OCI-LY1 (cell line): ENCODE results near the gene SGPP1.
A peak's percentile ranks its signal among the peaks of the same experiment; 100 is the strongest.
"Not testable (repeated sequence)": the region's sequence is repeated elsewhere in the genome, so short reads cannot be mapped to it uniquely, and the experiment has no call there.

ENCODE experiments used
- H2AFZ ChIP-seq: fragments of 200-600 bp; sonication (generic), shearing (Covaris generic); 2 replicates; pipeline ENCODE4 v1.6.0; 2014; ENCODE audit warnings: antibody characterized with exemption, mild to moderate bottlenecking, low read length
- H3F3A ChIP-seq: fragments of 200-600 bp; sonication (generic), shearing (Covaris generic); 2 replicates; pipeline ENCODE4 v1.6.0; 2014; ENCODE audit warnings: mild to moderate bottlenecking, antibody characterized with exemption, low read length, moderate library complexity; ENCODE audit not compliant: insufficient read depth
- H3K27ac ChIP-seq: fragments of 200-600 bp; sonication (generic); 2 replicates; pipeline ENCODE4 v1.5.1; 2014; ENCODE audit warnings: low read length, mixed run types, mild to moderate bottlenecking, low read depth; ENCODE audit not compliant: poor library complexity, severe bottlenecking
- H3K27me3 ChIP-seq: fragments of 200-600 bp; sonication (generic); 2 replicates; pipeline ENCODE4 v1.6.0; 2014; ENCODE audit warnings: antibody characterized with exemption, mild to moderate bottlenecking, low read length, moderate library complexity; ENCODE audit not compliant: insufficient read depth
- H3K36me3 ChIP-seq: fragments of 200-600 bp; sonication (generic); 2 replicates; pipeline ENCODE4 v1.6.1; 2014; ENCODE audit warnings: mild to moderate bottlenecking, antibody characterized with exemption, low read length, moderate library complexity, mixed read lengths; ENCODE audit not compliant: insufficient read depth
- H3K4me1 ChIP-seq: fragments of 200-600 bp; sonication (generic); 2 replicates; pipeline ENCODE4 v1.5.1; 2014; ENCODE audit warnings: mild to moderate bottlenecking, low read length, moderate library complexity; ENCODE audit not compliant: insufficient read depth, severe bottlenecking
- H3K4me2 ChIP-seq: fragments of 200-600 bp; sonication (generic), shearing (Covaris generic); 2 replicates; pipeline ENCODE4 v1.6.1; 2014; ENCODE audit warnings: low read length
- H3K4me3 ChIP-seq: fragments of 200-600 bp; sonication (generic); 2 replicates; pipeline ENCODE4 v1.5.1; 2014; ENCODE audit warnings: low read length, low read depth, mild to moderate bottlenecking, mixed read lengths; ENCODE audit not compliant: poor library complexity, severe bottlenecking
- H3K79me2 ChIP-seq: fragments of 200-600 bp; shearing (Covaris generic); 2 replicates; pipeline ENCODE4 v1.6.1; 2016; ENCODE audit warnings: mixed run types, low read length, mixed read lengths; ENCODE audit not compliant: insufficient read depth
- H3K9ac ChIP-seq: fragments of 200-600 bp; sonication (generic), shearing (Covaris generic); 2 replicates; pipeline ENCODE4 v1.6.1; 2014; ENCODE audit warnings: mild to moderate bottlenecking, low read length, mixed read lengths
- H3K9me2 ChIP-seq: fragments of 200-600 bp; sonication (generic), shearing (Covaris generic); 2 replicates; pipeline ENCODE4 v1.6.1; 2014; ENCODE audit warnings: low read depth, mild to moderate bottlenecking, low read length, mixed read lengths
- H3K9me3 ChIP-seq: fragments of 200-600 bp; shearing (Covaris generic); 2 replicates; pipeline ENCODE4 v1.6.1; 2014; ENCODE audit warnings: low read length, mixed read lengths
- H4K20me1 ChIP-seq: fragments of 200-600 bp; sonication (generic), shearing (Covaris generic); 2 replicates; pipeline ENCODE4 v1.6.0; 2016; ENCODE audit warnings: mild to moderate bottlenecking, low read length; ENCODE audit not compliant: insufficient read depth
- CTCF ChIP-seq: fragments of 200-600 bp; sonication (generic), shearing (Covaris generic); IDR thresholded peaks from 2 replicates; pipeline ENCODE4 v1.5.1; 2017; ENCODE audit warnings: mild to moderate bottlenecking, antibody characterized with exemption, low read length, moderate library complexity, mixed read lengths
- EZH2 ChIP-seq: fragments of 200-600 bp; sonication (generic), shearing (Covaris generic); IDR thresholded peaks from 2 replicates; pipeline ENCODE4 v1.8.0; 2017; ENCODE audit warnings: borderline replicate concordance, mixed run types, mild to moderate bottlenecking, antibody characterized with exemption, low read length, moderate library complexity, mixed read lengths

SGPP1 gene

DNA sequence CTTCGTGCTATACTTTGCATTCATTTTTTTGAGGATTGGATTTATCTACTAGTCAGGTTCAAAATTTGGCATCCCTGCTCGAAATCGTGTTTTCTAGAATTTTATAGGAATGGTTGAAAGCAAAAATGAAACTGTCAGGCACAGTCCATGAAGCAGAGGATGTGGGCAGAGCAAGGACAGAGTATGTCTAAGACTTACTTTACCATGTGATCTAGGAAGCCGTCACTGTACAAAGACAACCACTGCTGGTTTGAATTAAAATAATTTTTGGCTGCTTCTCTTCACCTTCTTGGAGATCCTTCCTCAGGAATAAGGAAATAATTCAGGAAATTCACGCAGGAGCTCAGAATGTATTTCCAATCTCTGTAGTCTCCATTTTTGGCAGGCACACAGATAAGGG lies 31.6 kb upstream of the SGPP1 start:
- no peaks in the 10 kb centered on the region; the same call in none of the 2 replicates for H3F3A ChIP-seq
- H3K27ac ChIP-seq, result peak overlapping the region; percentile 10
- no peak overlapping the region for H3K4me3 ChIP-seq
- no peaks in the 10 kb centered on the region for H3K9me2 ChIP-seq
- peak overlapping the region; percentile 41; the same call in 1 of the 2 replicates for H3K4me2 ChIP-seq
- TF ChIP-seq EZH2 (no peak), CTCF (no peak)
- H4K20me1 ChIP-seq, result no peaks in the 10 kb centered on the region
- H3K79me2 ChIP-seq, result no peaks in the 10 kb centered on the region
- H3K4me1 ChIP-seq, result peaks cover 23% of the 10 kb centered on the region
- peak overlapping the region; percentile 24; the same call in 1 of the 2 replicates for H3K9ac ChIP-seq
- no peaks in the 10 kb centered on the region for H3K36me3 ChIP-seq
- H2AFZ ChIP-seq, result peak overlapping the region; percentile 47
- H3K9me3 ChIP-seq, result no peaks in the 10 kb centered on the region
- H3K27me3 ChIP-seq, result no peaks in the 10 kb centered on the region

GRCh38 chr14:63757211-63757610 lies 29.3 kb upstream of the SGPP1 start:
- H4K20me1 ChIP-seq, result no peaks in the 10 kb centered on the region
- H3K79me2 ChIP-seq, result no peaks in the 10 kb centered on the region
- H3K27me3 ChIP-seq, result no peaks in the 10 kb centered on the region
- H3K27ac ChIP-seq, result no peak overlapping the region
- peaks cover 32% of the 10 kb centered on the region for H3K4me1 ChIP-seq
- no peak overlapping the region for H3K4me3 ChIP-seq
- no peak overlapping the region for H2AFZ ChIP-seq
- H3K9ac ChIP-seq, result no peak overlapping the region
- H3K9me3 ChIP-seq, result no peaks in the 10 kb centered on the region
- H3F3A ChIP-seq, result no peaks in the 10 kb centered on the region; the same call in 1 of the 2 replicates
- H3K4me2 ChIP-seq, result no peak overlapping the region
- no peaks in the 10 kb centered on the region for H3K9me2 ChIP-seq
- TF ChIP-seq CTCF (no peak), EZH2 (no peak)
- no peaks in the 10 kb centered on the region for H3K36me3 ChIP-seq

DNA sequence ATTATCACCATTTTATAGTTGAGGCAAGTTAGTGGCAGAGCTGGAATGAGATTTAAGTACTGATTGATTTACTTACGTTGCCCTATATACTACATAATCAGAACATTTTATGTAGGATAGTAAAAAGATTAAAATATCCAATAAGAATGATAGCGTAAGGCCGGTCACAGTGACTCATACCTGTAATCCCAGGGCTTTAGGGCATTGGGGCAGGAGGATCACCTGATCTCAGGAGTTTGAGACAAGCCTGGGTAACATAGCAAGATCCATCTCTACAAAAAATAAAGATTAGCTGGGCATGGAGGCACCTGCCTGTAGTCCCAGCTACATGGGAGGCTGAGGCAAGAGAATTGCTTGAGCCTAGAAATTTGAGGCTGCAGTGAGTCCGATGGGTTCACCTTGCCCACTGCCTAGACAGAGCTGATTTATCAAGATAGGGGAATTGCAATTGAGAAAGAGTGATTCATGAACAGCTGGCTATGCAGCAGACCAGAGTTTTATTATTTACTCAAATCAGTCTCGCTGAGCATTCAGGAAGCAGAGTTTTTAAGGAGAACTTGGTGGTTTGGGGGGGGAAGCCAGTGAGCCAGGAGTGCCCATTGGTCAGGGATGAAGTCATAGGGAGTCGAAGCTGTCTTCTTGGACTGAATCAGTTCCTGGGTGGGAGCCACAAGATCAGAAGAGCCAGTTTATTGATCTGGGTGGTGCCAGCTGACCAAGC lies 24.7 kb upstream of the SGPP1 start:
- Histone ChIP-seq H4K20me1 (no peaks in the 10 kb centered on the region), H3K9me3 (no peaks in the 10 kb centered on the region), H3K9me2 (no peaks in the 10 kb centered on the region), H2AFZ (no peak overlapping the region), H3K36me3 (no peaks in the 10 kb centered on the region), H3K9ac (no peak overlapping the region), H3K4me1 (peaks cover 41% of the 10 kb centered on the region), H3K4me3 (no peak overlapping the region), H3F3A (no peaks in the 10 kb centered on the region; the same call in 1 of the 2 replicates), H3K4me2 (peak overlapping the region; percentile 25; the same call in 1 of the 2 replicates), H3K27me3 (no peaks in the 10 kb centered on the region), H3K27ac (peak overlapping the region; percentile 38), H3K79me2 (no peaks in the 10 kb centered on the region)
- TF ChIP-seq CTCF (no peak), EZH2 (no peak)

GRCh38 chr14:63751076-63751475 lies 23.2 kb upstream of the SGPP1 start:
- not testable (repeated sequence) for H3K9ac ChIP-seq, H3F3A ChIP-seq, H3K9me3 ChIP-seq, H3K9me2 ChIP-seq, H4K20me1 ChIP-seq, H2AFZ ChIP-seq, H3K79me2 ChIP-seq, H3K27ac ChIP-seq, H3K4me3 ChIP-seq, H3K4me2 ChIP-seq, H3K27me3 ChIP-seq, H3K36me3 ChIP-seq
- H3K4me1 ChIP-seq, result peaks cover 51% of the 10 kb centered on the region
